ENCODE data around the gene COL4A1.

Gene COL4A1

DNA sequence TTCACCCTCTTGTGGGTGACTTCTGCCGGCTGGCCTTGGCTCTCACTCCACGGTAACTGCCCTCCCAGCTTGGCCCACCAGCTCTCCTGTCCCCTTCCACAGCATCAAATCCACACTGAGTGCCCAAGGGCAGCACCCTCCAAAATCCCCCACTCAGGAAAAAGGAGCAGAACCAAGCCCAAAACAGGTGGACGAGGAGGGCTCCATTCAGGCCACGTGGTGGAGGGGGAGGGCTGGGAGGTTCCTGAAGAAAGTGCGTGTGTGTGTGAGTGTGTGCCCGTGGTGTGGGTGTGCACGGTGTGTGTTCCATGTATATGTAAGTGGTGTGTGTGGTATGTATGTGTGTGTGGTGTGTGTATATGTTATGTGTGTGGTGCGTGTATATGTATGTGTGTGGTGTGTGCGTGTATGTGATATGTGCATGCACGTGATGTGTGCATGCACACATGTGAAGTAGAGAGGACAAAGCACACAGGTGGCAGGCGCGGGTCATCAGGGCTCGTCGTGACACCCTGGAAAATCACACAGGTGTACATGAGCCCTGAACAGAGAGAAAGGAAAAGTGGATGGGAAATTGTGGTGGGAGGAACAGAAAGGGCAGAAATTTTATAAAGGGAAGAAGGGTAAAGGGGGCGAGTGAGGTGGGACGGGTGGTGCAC is 76.9 kb downstream of the COL4A1 start:
- no peak overlapping the region for H3K9ac ChIP-seq (ENCODE audit: low read depth, low read length)
- peaks cover 11% of the 10 kb centered on the region for H3K4me1 ChIP-seq (ENCODE audit: insufficient read depth, low read length)
- no peaks in the 10 kb centered on the region for H3K36me3 ChIP-seq (ENCODE audit: insufficient read depth, low read length)

DNA sequence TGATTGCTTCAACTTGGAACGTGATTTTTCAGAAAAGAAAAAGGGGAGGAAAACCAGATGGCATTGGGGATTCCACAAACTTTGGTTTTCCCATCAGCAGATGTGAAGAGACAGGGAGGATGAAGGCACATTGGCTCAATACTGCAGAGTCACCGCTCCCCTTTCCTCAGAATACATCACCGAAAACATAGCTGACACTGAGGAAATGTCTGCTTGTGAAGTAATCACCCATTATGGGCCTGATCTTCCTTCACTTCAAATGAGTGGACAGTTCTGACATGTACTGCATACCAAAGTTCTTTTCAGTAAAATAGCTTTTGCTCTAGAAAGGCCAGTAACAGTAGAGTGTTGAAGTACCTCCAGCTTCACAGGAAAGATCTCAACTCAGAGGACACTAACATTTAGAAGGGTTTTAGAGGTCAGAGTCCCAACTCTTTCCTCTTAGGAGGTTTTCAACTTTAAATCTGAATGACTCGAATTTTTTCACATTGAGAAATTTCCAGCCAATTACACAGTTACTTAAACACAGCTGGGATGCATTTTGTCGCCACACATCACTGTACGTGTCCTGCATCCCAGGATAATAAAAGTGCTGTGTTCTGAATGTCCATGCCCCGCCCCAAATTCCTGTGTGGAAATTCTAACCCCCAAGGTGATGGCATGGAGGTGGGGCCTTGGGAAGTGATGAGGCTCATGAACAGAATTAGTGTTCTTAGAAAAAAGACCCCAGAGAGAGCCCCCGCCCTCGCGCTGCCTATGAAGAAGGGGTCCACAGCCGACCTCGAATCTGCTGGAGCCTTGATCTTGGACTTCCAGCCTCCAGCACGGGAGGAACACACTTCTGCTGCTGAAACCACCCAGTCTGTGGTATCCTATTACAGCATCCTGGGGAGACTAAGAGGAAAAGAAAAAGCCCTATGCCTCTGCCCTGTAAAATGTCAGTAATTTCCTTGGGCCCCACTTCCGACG is 77.7 kb downstream of the COL4A1 start:
- Histone ChIP-seq H3K36me3 (ENCODE audit: insufficient read depth, low read length) (no peaks in the 10 kb centered on the region), H3K4me1 (ENCODE audit: insufficient read depth, low read length) (peaks cover 11% of the 10 kb centered on the region), H3K9me3 (ENCODE audit: control insufficient read depth, insufficient read depth, low read length) (no peaks in the 10 kb centered on the region), H3K9ac (ENCODE audit: low read depth, low read length) (no peak overlapping the region)

More for the DNA sequence above, 76.9 kb downstream of the COL4A1 start:
- no peaks in the 10 kb centered on the region for H3K9me3 ChIP-seq (ENCODE audit: control insufficient read depth, insufficient read depth, low read length)

DNA sequence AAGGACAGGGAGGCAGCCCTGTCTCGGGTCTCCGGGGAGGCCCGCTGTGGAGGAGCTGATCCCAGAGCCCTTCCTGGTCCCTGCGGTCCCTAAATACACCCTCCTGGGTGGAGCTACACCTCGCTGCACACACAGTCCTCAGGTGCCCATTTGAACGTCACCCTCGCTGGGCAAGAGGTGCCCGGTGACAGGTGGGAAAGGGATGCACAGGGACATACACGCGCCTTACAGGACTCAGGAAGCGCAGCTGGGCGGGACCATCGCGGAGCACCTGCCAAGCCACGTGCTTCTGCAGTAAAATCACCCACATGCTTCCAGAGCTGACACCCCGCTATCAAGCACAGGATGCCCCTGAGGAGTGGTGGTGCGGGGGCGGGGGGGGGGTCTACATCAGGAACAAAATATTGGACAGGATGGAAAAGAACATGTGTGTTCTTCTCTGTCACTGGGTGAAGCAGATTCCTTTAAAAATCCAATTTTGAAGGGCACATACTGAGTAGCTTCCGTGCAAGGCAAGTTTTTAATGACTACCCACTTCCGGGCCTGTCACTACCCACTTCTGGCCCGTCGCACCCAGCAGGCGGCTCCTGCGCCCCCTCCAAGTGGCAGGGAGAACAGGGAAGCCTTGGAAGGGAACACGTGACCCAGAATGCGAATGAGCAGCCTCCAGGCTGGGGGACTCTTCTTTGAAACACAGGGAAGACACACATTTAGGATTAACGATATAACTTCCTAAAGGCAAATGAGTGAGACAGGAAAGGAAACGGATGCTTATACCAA is 78.9 kb downstream of the COL4A1 start:
- Histone ChIP-seq H3K9me3 (ENCODE audit: control insufficient read depth, insufficient read depth, low read length) (no peaks in the 10 kb centered on the region), H3K4me1 (ENCODE audit: insufficient read depth, low read length) (peaks cover 11% of the 10 kb centered on the region), H3K36me3 (ENCODE audit: insufficient read depth, low read length) (no peaks in the 10 kb centered on the region), H3K9ac (ENCODE audit: low read depth, low read length) (no peak overlapping the region)

DNA sequence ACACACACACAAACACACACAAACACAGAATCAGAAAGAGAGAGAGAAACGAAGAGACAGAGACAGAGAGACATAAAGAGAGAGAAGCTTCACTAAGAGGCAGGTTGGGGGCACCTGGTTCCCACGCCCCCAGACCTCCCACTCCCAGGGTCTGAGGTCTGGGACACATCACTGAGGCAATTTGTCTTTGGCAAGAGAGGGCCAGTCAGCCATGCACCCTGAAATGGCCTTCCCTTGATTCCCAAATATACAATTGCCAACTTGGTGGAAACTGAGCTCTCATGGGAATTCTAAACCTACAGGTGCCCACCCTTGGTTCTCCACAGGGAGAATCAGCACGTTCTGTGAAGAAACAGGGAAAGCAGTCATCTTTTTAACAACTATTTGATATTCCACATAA is 79.5 kb downstream of the COL4A1 start:
- peaks cover 11% of the 10 kb centered on the region for H3K4me1 ChIP-seq (ENCODE audit: insufficient read depth, low read length)
- no peak overlapping the region for H3K9ac ChIP-seq (ENCODE audit: low read depth, low read length)
- H3K36me3 ChIP-seq (ENCODE audit: insufficient read depth, low read length): no peaks in the 10 kb centered on the region
- no peaks in the 10 kb centered on the region for H3K9me3 ChIP-seq (ENCODE audit: control insufficient read depth, insufficient read depth, low read length)

- no peak overlapping the region for H3K9ac ChIP-seq (ENCODE audit: low read depth, low read length)
- H3K36me3 ChIP-seq (ENCODE audit: insufficient read depth, low read length): no peaks in the 10 kb centered on the region
- H3K9me3 ChIP-seq (ENCODE audit: control insufficient read depth, insufficient read depth, low read length): no peaks in the 10 kb centered on the region
- H3K4me1 ChIP-seq (ENCODE audit: insufficient read depth, low read length): peaks cover 11% of the 10 kb centered on the region
Observed at GRCh38 chr13:110225609-110226574, 81.1 kb downstream of the COL4A1 start.

- no peaks in the 10 kb centered on the region for H3K9me3 ChIP-seq (ENCODE audit: control insufficient read depth, insufficient read depth, low read length)
- H3K4me1 ChIP-seq (ENCODE audit: insufficient read depth, low read length): peaks cover 11% of the 10 kb centered on the region
- no peak overlapping the region for H3K9ac ChIP-seq (ENCODE audit: low read depth, low read length)
- no peaks in the 10 kb centered on the region for H3K36me3 ChIP-seq (ENCODE audit: insufficient read depth, low read length)
Observed at GRCh38 chr13:110225003-110225402, 82.0 kb downstream of the COL4A1 start.

GRCh38 chr13:110224519-110224918 is 82.4 kb downstream of the COL4A1 start:
- H3K36me3 ChIP-seq (ENCODE audit: insufficient read depth, low read length): no peaks in the 10 kb centered on the region
- H3K4me1 ChIP-seq (ENCODE audit: insufficient read depth, low read length): peaks cover 11% of the 10 kb centered on the region
- H3K9me3 ChIP-seq (ENCODE audit: control insufficient read depth, insufficient read depth, low read length): no peaks in the 10 kb centered on the region
- H3K9ac ChIP-seq (ENCODE audit: low read depth, low read length): no peak overlapping the region

GRCh38 chr13:110221406-110222117 is 85.4 kb downstream of the COL4A1 start:
- Histone ChIP-seq H3K36me3 (ENCODE audit: insufficient read depth, low read length) (no peaks in the 10 kb centered on the region), H3K4me1 (ENCODE audit: insufficient read depth, low read length) (peaks cover 6% of the 10 kb centered on the region; the same call in 1 of the 2 replicates), H3K9me3 (ENCODE audit: control insufficient read depth, insufficient read depth, low read length) (no peaks in the 10 kb centered on the region), H3K9ac (ENCODE audit: low read depth, low read length) (no peak overlapping the region)

- Histone ChIP-seq H3K9me3 (ENCODE audit: control insufficient read depth, insufficient read depth, low read length) (no peaks in the 10 kb centered on the region), H3K9ac (ENCODE audit: low read depth, low read length) (no peak overlapping the region), H3K4me1 (ENCODE audit: insufficient read depth, low read length) (peaks cover 17% of the 10 kb centered on the region; the same call in 1 of the 2 replicates), H3K36me3 (ENCODE audit: insufficient read depth, low read length) (no peaks in the 10 kb centered on the region)
Observed at GRCh38 chr13:110220471-110220870, 86.5 kb downstream of the COL4A1 start.

- peaks cover 19% of the 10 kb centered on the region; the same call in 1 of the 2 replicates for H3K4me1 ChIP-seq (ENCODE audit: insufficient read depth, low read length)
- H3K9me3 ChIP-seq (ENCODE audit: control insufficient read depth, insufficient read depth, low read length): no peaks in the 10 kb centered on the region
- H3K9ac ChIP-seq (ENCODE audit: low read depth, low read length): no peak overlapping the region
- H3K36me3 ChIP-seq (ENCODE audit: insufficient read depth, low read length): no peaks in the 10 kb centered on the region
Observed at GRCh38 chr13:110218581-110219201, 88.3 kb downstream of the COL4A1 start.

DNA sequence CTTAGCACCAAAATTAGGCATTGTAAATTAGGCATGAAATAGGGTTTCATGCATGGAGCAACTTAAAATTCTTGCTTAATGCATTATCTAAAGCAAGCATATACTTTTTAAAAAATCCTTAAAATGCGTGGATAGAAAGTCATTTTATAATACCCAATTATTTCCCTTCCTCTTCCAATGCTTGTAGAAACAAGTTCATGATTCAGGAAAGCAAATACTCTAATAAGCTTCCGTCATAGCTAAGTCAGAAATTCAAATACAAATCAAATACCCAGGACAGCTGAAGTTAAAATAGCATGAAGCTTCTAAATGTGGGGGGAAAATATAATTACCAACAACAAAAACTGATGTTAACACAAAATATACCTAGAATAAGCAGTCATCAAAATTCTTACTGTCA is 89.1 kb downstream of the COL4A1 start:
- Histone ChIP-seq H3K36me3 (ENCODE audit: insufficient read depth, low read length) (no peaks in the 10 kb centered on the region; the same call in 1 of the 2 replicates), H3K9me3 (ENCODE audit: control insufficient read depth, insufficient read depth, low read length) (no peaks in the 10 kb centered on the region), H3K4me1 (ENCODE audit: insufficient read depth, low read length) (peaks cover 23% of the 10 kb centered on the region; the same call in 1 of the 2 replicates), H3K9ac (ENCODE audit: low read depth, low read length) (no peak overlapping the region)

GRCh38 chr13:110217085-110217484 is 89.9 kb downstream of the COL4A1 start:
- Histone ChIP-seq H3K36me3 (ENCODE audit: insufficient read depth, low read length) (no peaks in the 10 kb centered on the region; the same call in 1 of the 2 replicates), H3K4me1 (ENCODE audit: insufficient read depth, low read length) (peaks cover 23% of the 10 kb centered on the region; the same call in 1 of the 2 replicates), H3K9me3 (ENCODE audit: control insufficient read depth, insufficient read depth, low read length) (no peaks in the 10 kb centered on the region), H3K9ac (ENCODE audit: low read depth, low read length) (no peak overlapping the region)
